Measurements from ENCODE around the gene FOXF1.

Gene FOXF1

DNA sequence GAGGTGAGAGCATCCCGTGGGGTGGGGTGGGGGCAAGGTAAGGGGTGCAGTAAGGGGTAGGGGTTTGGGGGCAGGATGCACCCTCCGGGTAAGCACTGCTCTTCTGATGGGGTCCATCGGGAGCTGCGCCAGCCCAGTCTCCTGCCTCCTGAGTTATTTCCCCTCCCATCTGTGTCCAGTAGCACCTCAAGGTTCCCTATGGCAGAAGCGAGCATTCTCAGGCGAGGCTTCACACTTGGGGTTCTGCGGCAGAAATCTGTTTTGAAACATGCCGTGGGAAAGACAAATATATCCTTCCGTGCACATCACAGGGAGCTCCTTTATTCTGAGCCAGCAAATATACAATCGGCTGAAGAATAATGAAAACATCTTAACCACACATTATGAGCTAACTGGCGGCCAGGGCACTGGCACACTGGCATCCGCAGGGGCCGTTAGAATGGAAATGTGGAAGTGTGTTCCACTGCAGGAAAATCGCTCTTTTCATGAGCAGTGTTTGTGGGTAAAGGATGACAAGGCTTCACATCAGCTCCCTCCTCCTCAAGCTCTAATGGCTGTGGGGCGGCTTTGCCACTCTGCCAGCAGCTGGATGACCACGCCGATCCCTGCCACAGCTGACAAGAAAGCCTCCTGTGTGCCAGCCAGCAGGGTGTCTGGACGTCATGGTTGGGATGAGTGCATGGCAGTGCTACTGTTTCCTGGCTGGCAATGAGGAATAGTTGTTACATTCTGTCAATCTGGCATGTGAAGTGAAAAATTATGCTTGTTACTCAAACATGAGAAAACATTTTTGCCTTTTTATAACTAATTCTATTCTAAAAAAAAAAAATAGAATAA is 24.7 kb downstream of the FOXF1 start:
- no peak for DNase-seq (ENCODE audit: low read depth)

- DNase-seq (ENCODE audit: low read depth) = no peak
These were observed 26.3 kb downstream of the FOXF1 start for GRCh38 chr16:86536621-86537020.

DNA sequence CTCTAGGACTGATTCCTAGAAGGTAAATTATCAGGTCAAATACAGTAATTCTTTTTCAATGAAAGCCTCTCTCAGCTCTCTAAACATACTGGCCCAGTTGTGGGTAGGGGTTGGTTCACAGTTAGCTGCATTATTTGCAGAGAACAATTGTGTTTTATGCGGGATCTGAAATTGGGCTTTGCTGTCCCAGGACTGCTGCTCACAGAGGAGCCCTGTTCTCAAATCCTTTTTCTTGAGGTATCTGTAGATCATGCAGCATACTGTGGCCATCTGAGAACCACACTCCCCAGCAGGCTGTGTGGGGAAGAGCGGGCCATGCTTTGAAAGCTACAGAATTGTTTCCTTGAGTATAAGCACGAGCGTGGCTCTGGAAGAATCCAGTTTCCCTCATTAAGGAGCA is 27.2 kb downstream of the FOXF1 start:
- no peak for DNase-seq (ENCODE audit: low read depth)

DNA sequence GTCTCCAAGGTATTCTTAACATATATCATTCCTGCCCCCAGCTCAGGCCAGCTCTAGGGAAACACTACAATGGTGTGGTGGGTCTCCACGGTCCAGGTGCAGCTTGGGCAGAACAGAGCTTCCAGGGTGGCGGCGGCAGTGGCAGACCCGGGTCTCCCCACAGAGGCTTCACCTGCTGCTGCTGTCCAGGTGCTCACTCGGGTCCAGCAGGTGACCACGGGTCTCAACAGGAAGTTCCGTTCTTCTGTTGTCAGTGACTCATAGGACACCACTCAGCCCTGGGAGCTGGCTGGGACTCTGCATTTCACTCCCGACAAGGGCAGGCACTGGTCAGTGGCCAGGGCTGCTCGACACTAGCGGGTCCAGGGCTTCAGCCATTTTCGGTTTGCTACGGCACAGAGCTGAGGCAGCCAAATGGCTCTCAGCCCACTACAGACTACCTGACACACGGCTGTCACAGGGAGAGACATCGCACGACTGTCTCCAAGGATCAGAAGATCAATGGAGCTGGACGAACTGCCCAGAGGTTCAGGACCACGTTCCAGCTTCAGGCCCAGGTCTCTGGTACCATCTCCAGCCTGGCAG is 28.0 kb downstream of the FOXF1 start:
- DNase-seq (ENCODE audit: low read depth) = no peak

DNA sequence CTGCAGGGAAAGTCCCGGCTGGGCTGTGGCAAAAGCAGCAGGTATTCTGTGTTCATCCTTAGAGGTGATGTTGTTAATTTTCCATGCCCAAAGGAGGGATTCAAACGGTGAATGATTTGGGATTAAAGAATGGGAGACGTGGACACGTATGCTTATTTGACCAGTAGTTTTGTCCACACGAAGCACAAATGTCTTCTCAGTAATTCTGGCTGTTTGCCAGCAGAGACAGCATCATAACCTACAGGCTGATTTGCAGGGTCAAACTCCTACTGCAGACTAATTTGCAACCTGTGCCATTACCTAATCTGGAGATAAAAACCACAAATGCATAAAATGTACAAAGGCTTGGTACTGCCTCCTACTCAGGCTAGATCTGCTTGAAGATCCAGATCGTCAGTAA is 30.6 kb downstream of the FOXF1 start:
- no peak for DNase-seq (ENCODE audit: low read depth)

DNA sequence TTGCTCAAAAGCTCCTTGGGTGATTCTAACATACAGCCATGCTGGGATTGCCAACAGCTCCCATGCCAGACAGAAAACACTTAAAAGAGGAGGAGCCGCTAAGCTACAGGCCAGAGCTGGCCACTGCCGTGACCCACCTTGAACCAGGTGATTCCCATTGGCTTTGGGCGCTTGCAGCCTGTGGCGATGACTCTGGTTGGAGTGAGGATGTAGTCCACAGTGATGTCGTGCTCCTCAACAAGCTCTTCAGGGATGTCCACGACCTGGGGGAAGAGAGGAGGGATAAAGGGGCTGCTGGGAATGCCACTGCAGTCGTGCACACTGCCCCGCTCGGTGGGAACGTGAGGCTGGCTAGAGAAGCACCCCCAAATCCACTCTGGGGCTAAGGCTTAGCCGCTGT is 31.2 kb downstream of the FOXF1 start:
- no peak for DNase-seq (ENCODE audit: low read depth)

DNA sequence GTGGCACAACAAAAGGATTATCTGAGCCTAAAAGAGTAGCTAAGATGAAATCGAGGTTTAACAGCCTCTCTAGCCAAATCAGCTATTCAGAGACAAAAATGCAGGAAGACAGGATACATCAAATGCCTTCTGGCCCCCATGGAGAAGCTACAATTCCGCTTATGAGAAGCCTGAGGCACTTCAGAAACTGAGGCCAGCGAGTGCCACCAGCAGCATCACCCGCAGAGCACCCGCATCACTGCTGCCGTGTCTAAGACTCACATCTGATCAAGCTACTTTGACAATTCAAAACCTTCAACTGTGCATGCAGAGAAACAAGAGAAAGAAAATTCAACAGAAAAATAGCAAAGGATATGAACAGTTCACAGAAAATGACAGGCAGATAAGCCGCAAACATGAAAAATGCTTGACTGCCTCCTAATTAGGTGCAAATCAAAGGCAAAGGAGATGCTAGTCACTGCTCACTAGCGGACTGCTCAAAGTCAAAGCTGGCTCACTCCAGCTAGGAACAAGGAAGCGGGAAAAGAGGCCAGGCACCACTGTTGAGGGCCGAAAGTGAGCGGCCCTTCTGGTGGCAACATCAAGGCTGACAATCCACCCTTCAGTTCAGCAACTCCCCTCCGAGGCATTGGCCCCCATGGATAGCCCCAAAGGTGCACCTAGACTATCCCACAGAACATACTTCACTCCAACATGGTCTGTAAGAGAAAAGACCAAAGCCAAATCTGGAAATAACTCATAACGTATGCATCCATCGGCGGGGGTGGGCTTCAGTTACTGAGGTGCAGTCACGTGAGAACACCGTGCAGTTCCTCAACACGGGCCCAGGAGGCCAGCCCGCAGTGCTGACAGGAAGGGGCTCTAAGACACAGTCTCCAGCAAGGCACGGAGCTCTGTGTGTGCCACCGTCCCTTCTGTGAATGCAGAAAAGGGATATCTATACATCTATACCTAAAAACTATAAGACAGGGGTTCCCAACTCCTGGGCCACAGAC is 32.7 kb downstream of the FOXF1 start:
- DNase-seq (ENCODE audit: low read depth) = no peak

DNA sequence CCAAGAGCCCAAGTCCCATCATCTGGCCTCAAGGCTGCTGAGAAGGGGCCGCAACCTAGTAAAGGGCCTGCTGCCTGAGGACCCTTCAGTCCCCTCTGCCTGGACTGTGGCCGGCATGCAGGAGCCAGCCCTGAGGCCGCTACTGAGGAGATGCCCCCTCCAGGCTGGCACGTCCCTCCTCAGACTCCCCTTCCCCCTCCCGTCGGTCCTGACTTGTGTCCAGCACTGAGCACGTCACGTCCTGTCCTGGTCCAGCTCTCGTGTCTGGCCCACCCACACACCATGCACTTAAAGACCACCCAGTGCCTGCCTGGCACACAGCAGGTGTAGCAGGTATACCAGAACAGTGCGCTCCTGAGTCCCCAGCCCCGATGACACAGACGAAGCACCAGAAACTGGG is 35.2 kb downstream of the FOXF1 start:
- no peak for DNase-seq (ENCODE audit: low read depth)

- DNase-seq (ENCODE audit: low read depth) = no peak
These were observed 35.8 kb downstream of the FOXF1 start for GRCh38 chr16:86545954-86546637.

GRCh38 chr16:86546638-86547013 is 36.3 kb downstream of the FOXF1 start:
- no peak for DNase-seq (ENCODE audit: low read depth)

DNA sequence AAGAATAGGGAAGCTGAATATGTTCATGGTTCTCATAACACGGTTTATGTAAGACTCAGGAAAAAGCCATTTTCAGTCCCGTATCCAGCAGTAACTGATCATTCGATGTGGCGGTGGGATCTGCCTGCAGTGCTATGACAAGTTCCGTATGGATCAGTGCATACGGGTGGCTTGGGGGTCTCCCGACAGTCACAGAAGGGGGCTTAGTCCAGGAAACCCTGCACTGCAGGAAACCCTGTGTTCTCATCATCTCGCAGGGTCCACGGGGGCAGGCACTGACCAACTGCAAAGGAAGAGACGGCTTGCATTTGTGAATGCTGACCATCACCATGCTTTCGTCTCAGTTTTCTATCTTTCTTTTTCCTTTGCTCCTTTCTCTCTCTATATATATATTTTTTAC is 37.0 kb downstream of the FOXF1 start:
- no peak for DNase-seq (ENCODE audit: low read depth)

DNA sequence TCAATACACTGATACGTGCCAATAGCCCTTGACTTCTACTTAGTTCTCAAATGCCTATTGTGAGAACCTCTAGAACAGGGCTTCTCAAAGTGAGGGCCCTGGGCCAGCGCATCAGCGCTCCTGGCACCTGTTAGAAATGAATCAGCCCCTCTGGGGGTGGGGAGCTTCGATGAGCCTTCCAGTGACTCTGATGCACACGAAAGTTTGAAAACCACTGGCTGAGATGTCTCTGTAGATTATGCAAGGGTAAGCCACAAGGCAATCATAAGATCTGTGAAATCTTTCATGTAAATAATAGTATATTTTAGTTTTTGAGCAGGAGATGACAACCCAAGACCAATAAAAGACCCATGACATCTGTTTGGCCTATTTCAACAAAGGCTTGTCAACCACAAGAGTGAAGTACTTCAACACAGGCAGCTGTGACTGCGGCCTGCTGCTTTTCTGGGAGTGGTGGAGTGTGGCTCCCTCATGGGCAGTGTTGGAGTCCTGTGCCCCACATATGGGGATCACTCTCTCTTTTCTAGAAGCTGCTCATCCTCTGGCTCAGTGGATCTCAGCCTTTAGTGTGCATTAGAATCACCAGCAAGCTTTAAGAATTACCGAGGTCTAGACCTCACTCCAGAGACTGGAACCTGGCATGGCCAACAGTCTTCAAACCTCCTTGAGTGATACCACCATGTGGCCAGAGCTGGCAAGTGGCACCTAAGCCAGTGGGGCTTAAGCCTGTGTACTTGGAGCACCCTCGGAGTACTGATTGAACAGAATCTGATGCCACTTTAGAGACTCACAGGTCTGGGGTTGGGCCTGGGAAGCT is 39.0 kb downstream of the FOXF1 start:
- DNase-seq (ENCODE audit: low read depth) = no peak

DNA sequence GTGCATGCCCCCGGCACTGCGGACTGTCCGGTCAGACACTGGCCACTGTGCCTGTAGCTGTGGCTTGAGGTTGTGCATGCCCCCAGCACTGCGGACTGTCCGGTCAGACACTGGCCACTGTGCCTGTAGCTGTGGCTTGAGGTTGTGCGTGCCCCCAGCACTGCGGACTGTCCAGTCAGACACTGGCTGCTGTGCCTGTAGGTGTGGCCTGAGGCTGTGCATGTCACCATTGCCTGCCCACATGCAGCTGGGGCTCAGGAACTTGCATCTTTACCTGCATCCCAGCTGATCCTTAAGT is 39.5 kb downstream of the FOXF1 start:
- no peak for DNase-seq (ENCODE audit: low read depth)

DNA sequence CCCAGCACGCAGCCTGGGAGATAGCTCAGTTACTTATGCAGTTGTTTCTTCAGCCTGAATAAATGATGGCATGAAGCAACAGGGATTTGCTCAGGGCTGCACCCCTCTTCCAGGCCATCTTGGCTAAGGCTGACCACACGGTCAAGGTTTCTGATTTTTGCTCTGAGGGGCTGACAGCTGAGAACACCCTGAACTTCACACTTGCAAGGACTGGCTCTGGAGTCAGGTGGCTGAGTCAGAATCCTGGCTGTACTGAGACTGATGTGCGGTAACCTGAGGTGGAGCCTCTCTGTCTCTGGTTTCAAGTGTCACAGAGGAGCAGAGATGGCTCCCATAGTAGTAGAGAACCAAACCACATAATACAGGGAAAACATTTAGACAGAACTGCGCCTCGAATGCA is 40.0 kb downstream of the FOXF1 start:
- no peak for DNase-seq (ENCODE audit: low read depth)

DNA sequence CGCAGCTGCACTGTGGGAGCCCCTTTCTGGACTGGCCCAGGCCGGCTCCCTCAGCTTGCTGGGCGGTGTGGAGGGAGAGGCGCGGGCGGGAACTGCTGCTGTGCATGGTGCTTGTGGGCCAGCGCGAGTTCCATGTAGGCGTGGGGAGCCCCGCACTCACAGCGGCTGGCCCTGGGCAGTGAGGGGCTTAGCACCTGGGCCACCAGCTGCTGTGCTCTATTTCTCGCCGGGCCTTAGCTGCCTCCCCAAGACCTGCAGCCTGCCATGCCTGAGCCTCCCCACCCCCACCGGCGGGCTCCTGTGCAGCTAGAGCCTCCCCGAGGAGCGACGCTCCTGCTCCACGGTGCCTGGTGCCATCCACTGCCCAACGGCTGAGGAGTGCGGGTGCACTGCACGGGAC is 43.0 kb downstream of the FOXF1 start:
- no peak for DNase-seq (ENCODE audit: low read depth)

DNA sequence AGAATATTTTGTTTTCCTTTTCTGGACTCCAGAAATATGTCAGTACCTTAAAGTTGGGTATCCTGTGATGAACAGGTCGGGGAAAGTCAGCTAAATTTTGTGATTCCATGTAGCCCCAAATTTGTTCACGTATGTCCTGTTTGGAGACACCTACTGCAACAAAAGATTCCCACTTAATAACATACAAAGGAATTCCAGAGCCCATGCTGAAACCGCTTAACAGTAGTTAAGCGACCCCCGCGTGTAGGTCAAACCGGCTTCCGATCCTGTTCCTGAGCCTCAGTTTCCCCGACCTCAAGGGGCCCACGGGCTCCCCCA is 44.2 kb downstream of the FOXF1 start:
- DNase-seq (ENCODE audit: low read depth) = no peak

DNA sequence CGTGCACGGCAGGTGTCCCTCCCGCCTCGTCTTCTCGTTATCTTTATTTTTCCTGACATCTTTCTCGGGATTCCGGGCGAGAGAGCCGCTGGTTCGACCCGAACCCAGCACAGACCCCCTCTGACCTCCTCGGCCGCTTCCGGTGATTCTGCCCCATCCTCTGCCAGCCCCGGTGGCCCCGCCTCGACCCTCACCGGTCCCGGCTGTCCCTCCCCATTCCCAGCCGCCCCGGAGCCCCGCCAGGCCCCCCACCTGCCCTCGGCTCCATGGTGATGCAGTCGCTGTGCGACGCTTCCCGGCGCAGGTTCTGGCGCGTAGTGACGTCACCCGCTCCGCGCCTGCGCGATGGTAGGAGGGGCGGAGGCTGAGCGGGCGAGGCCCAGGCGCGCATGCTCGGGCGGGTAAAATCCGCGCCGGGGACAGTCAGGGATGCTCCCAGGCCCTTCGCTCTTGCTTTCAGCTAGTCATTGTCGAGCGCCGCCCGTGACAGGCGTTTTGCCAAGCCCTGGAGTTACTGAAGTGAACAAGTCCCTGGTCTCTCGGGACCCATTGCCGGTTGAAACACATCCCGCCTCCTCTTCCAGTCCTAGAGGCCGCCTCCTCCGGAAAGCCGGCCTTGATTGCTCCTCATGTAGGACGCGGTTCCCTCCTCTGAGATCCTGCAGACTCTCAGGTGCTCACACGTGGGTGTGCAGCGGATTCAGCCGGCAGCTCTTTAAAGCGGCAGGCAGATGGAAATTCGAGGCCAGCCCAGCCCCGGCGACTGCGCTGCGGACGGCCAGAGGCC is 44.8 kb downstream of the FOXF1 start, which contains the start of gene MTHFSD:
MTHFSD (minus strand) TSS at position 319 of the 787 bp plus-strand sequence; CDS start at position 268, 51 bp downstream.
- DNase-seq (ENCODE audit: low read depth) = peak; percentile 94

- no peak for DNase-seq (ENCODE audit: low read depth)
These were observed 45.4 kb downstream of the FOXF1 start for GRCh38 chr16:86555704-86556075.

DNA sequence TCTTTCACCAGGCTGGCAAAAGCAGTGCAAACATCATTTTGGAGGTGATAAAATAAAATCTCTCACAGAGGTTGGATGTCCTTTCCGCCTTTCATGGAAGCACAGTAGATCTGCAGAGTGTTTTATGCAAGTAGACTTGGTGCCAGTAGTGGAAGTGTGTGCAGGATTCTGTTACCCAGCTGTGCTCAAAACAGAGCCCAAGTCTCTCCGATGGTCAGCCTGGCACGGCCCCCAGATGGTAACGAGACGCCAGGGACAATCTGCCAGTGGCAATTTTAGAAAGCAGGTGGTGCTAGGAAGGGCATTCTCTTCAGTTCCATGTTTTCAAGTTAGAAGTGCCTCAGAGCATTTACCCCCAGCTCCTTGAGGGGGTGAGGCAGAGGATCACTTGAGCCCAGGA is 46.2 kb downstream of the FOXF1 start:
- no peak for DNase-seq (ENCODE audit: low read depth)

- DNase-seq (ENCODE audit: low read depth) = no peak
These were observed 47.3 kb downstream of the FOXF1 start for GRCh38 chr16:86557587-86557986.

All from stimulated activated CD8-positive, alpha-beta memory T cell treated with anti-CD3 and anti-CD28 coated beads, Interleukin-12 subunit alpha, Interleukin-12 subunit beta, amount 100 ng/mL, for 1 hour (primary cell).